OCI-LY3 (cell line): ENCODE measurements around the gene IRS2.

Experiments used
- H2AFZ ChIP-seq: fragments of 200-600, 300-600 bp; shearing (Covaris generic); 2 replicates; pipeline ENCODE4 v1.6.0; 2014; ENCODE audit warnings: antibody characterized with exemption, low read depth, low read length
- H3K27ac ChIP-seq: fragments of 200-600, 300-600 bp; sonication (generic); 2 replicates; pipeline ENCODE4 v1.5.1; 2014; ENCODE audit warnings: mild to moderate bottlenecking, low read length, moderate library complexity, mixed read lengths
- H3K27me3 ChIP-seq: fragments of 200-600, 300-600 bp; sonication (generic); 2 replicates; pipeline ENCODE4 v1.6.1; 2014; ENCODE audit warnings: low read depth, low read length, mixed read lengths
- H3K36me3 ChIP-seq: fragments of 200-600, 300-600 bp; sonication (generic); replicated peaks from 2 replicates; pipeline ENCODE3; 2014; ENCODE audit warnings: low read depth, low read length, mixed read lengths
- H3K4me1 ChIP-seq: fragments of 300-600, 200-600 bp; sonication (generic); 2 replicates; pipeline ENCODE4 v1.6.1; 2014; ENCODE audit warnings: low read length, mixed read lengths
- H3K4me2 ChIP-seq: fragments of 200-600, 300-600 bp; sonication (generic); 2 replicates; pipeline ENCODE4 v1.6.1; 2014; ENCODE audit warnings: low read length, mixed read lengths
- H3K4me3 ChIP-seq: fragments of 300-600, 200-600 bp; sonication (generic); 2 replicates; pipeline ENCODE4 v1.5.1; 2014; ENCODE audit warnings: antibody characterized with exemption, mild to moderate bottlenecking, low read length, moderate library complexity
- H3K79me2 ChIP-seq: fragments of 300-600, 200-600 bp; shearing (Covaris generic); 2 replicates; pipeline ENCODE4 v1.6.1; 2014; ENCODE audit warnings: mild to moderate bottlenecking, low read length, mixed read lengths
- H3K9ac ChIP-seq: fragments of 300-600, 200-600 bp; shearing (Covaris generic); 2 replicates; pipeline ENCODE4 v1.6.0; 2014; ENCODE audit warnings: mild to moderate bottlenecking, low read length, moderate library complexity
- H3K9me3 ChIP-seq: fragments of 200-600, 300-600 bp; shearing (Covaris generic); 2 replicates; pipeline ENCODE4 v1.6.1; 2014; ENCODE audit warnings: low read length, mixed read lengths; ENCODE audit not compliant: insufficient read depth
- H4K20me1 ChIP-seq: fragments of 200-600, 300-600 bp; sonication (generic); 2 replicates; pipeline ENCODE4 v1.6.1; 2016; ENCODE audit warnings: low read length, mixed read lengths; ENCODE audit not compliant: insufficient read depth
- CTCF ChIP-seq: fragments of 200-600, 300-600 bp; sonication (generic); IDR thresholded peaks from 2 replicates; pipeline ENCODE4 v1.5.1; 2014; ENCODE audit warnings: antibody characterized with exemption, low read length, low read depth
- EZH2phosphoT487 ChIP-seq: fragments of 200-600 bp; shearing (Covaris generic); IDR thresholded peaks from 2 replicates; pipeline ENCODE4 v1.6.1; 2018; ENCODE audit warnings: antibody characterized with exemption, mixed run types, low read depth

Gene IRS2

GRCh38 chr13:109815651-109816050 lies 29.3 kb upstream of the IRS2 start:
- Histone ChIP-seq H3K4me1 (no peaks in the 10 kb centered on the region), H3K4me2 (no peak overlapping the region), H4K20me1 (no peaks in the 10 kb centered on the region), H3K27me3 (no peaks in the 10 kb centered on the region; the same call in 1 of the 2 replicates), H3K27ac (no peak overlapping the region), H3K4me3 (no peak overlapping the region), H3K79me2 (no peaks in the 10 kb centered on the region), H3K9ac (no peak overlapping the region), H2AFZ (no peak overlapping the region), H3K36me3 (no peaks in the 10 kb centered on the region), H3K9me3 (no peaks in the 10 kb centered on the region)
- no peak for TF ChIP-seq CTCF
- TF ChIP-seq EZH2phosphoT487: no peak

GRCh38 chr13:109813663-109814062 lies 27.3 kb upstream of the IRS2 start:
- no peak overlapping the region for H3K27ac ChIP-seq
- no peaks in the 10 kb centered on the region for H4K20me1 ChIP-seq
- no peak overlapping the region for H3K9ac ChIP-seq
- no peak overlapping the region for H3K4me3 ChIP-seq
- H3K4me2 ChIP-seq: no peak overlapping the region
- H3K79me2 ChIP-seq: no peaks in the 10 kb centered on the region
- no peaks in the 10 kb centered on the region for H3K4me1 ChIP-seq
- no peak overlapping the region for H2AFZ ChIP-seq
- TF ChIP-seq CTCF: no peak
- no peak for TF ChIP-seq EZH2phosphoT487
- H3K27me3 ChIP-seq: no peaks in the 10 kb centered on the region; the same call in 1 of the 2 replicates
- H3K36me3 ChIP-seq: no peaks in the 10 kb centered on the region
- H3K9me3 ChIP-seq: no peaks in the 10 kb centered on the region

GRCh38 chr13:109812382-109812781 lies 26.0 kb upstream of the IRS2 start:
- Histone ChIP-seq H2AFZ (no peak overlapping the region), H3K4me1 (no peaks in the 10 kb centered on the region), H3K4me2 (no peak overlapping the region), H3K4me3 (no peak overlapping the region), H3K36me3 (no peaks in the 10 kb centered on the region), H3K79me2 (no peaks in the 10 kb centered on the region), H3K9me3 (no peaks in the 10 kb centered on the region), H4K20me1 (no peaks in the 10 kb centered on the region), H3K27me3 (no peaks in the 10 kb centered on the region; the same call in 1 of the 2 replicates), H3K9ac (no peak overlapping the region), H3K27ac (no peak overlapping the region)
- TF ChIP-seq CTCF (no peak), EZH2phosphoT487 (no peak)

GRCh38 chr13:109810761-109811510 lies 24.6 kb upstream of the IRS2 start:
- Histone ChIP-seq H2AFZ (no peak overlapping the region), H3K27ac (no peak overlapping the region), H3K4me3 (no peak overlapping the region), H3K27me3 (no peaks in the 10 kb centered on the region), H3K36me3 (no peaks in the 10 kb centered on the region), H3K9me3 (no peaks in the 10 kb centered on the region), H3K4me1 (no peaks in the 10 kb centered on the region), H3K79me2 (no peaks in the 10 kb centered on the region), H4K20me1 (no peaks in the 10 kb centered on the region), H3K9ac (no peak overlapping the region), H3K4me2 (no peak overlapping the region)
- no peak for TF ChIP-seq EZH2phosphoT487
- TF ChIP-seq CTCF: no peak
